DMS 273 (cell line): ENCODE measurements around the gene OLAH.

Experiments
- DNase-seq: peaks from one replicate; lab custom pipeline; 2025; ENCODE audit not compliant: unreplicated experiment; lab: John Stamatoyannopoulos, UW

OLAH gene

GRCh38 chr10:15122477-15123030 lies 78.8 kb downstream of the OLAH start:
- DNase-seq = no peak
